Suppressor macrophage treated with lipopolysaccharide for 1 hour (primary cell): ENCODE data around the gene C5.
"Not testable (repeated sequence)": the region's sequence is repeated elsewhere in the genome, so short reads cannot be mapped to it uniquely, and the experiment has no call there.

Experiments
- DNase-seq, 3 donors: peaks; one replicate each; pipeline ENCODE4 v3.0.0-alpha.2; 2020 to 2022

Gene C5

GRCh38 chr9:121050128-121050988 lies at the start of gene C5:
TSS of gene C5 (minus strand) at chr9:121050275. CDS start at chr9:121050246, 29 bp downstream.
- DNase-seq: no peak

- no peak for DNase-seq
Observed at GRCh38 chr9:121098567-121099198, 48.6 kb upstream of the C5 start.

- no peak for DNase-seq
Observed at GRCh38 chr9:121095057-121095456, 45.0 kb upstream of the C5 start.

- not testable (repeated sequence) for DNase-seq
Observed at GRCh38 chr9:121090743-121091142, 40.7 kb upstream of the C5 start.

- peak; percentile 22 to 45 (median 35) for DNase-seq
Observed at GRCh38 chr9:121088576-121088975, 38.5 kb upstream of the C5 start.

GRCh38 chr9:121085661-121086060 lies 35.6 kb upstream of the C5 start:
- DNase-seq: peak in 1 of 3 donors; percentile 42

- no peak for DNase-seq
Observed at GRCh38 chr9:121082075-121082474, 32.0 kb upstream of the C5 start.

GRCh38 chr9:121075251-121076036 lies 25.4 kb upstream of the C5 start:
- DNase-seq: peak; percentile 47 to 55 (median 49)

GRCh38 chr9:121074370-121075250 lies 24.5 kb upstream of the C5 start, which contains the start of gene CNTRL:
TSS of gene CNTRL (plus strand) at chr9:121074955. CDS start at chr9:121088327, 13,372 bp downstream.
- DNase-seq: peak; percentile 91 to 95 (median 94)

GRCh38 chr9:121073038-121073437 lies 23.0 kb upstream of the C5 start:
- peak; percentile 61 to 71 (median 70) for DNase-seq

GRCh38 chr9:121071756-121072421 lies 21.8 kb upstream of the C5 start:
- DNase-seq: peak; percentile 42 to 64 (median 60)

GRCh38 chr9:121071370-121071755 lies 21.3 kb upstream of the C5 start:
- peak in 1 of 3 donors; percentile 9 for DNase-seq

GRCh38 chr9:121069396-121069795 lies 19.3 kb upstream of the C5 start:
- DNase-seq: peak in 2 of 3 donors; percentile 49 to 50

- peak in 1 of 3 donors; percentile 16 for DNase-seq
Observed at GRCh38 chr9:121067640-121068039, 17.6 kb upstream of the C5 start.

- DNase-seq: no peak
Observed at GRCh38 chr9:121066850-121067249, 16.8 kb upstream of the C5 start.

- DNase-seq: peak; percentile 78 to 86 (median 82)
Observed at GRCh38 chr9:121059998-121060636, 10.0 kb upstream of the C5 start.

GRCh38 chr9:121059513-121059912 lies 9.4 kb upstream of the C5 start:
- DNase-seq: no peak

- DNase-seq: no peak
Observed at GRCh38 chr9:121057821-121058220, 7.7 kb upstream of the C5 start.

GRCh38 chr9:121055642-121056143 lies 5.6 kb upstream of the C5 start:
- peak in 1 of 3 donors; percentile 17 for DNase-seq

GRCh38 chr9:121053544-121053943 lies 3.5 kb upstream of the C5 start:
- no peak for DNase-seq

- DNase-seq: no peak
Observed at GRCh38 chr9:121048618-121049017, 1.5 kb downstream of the C5 start.
